ENCODE results near the gene ZNF385B.

DNA sequence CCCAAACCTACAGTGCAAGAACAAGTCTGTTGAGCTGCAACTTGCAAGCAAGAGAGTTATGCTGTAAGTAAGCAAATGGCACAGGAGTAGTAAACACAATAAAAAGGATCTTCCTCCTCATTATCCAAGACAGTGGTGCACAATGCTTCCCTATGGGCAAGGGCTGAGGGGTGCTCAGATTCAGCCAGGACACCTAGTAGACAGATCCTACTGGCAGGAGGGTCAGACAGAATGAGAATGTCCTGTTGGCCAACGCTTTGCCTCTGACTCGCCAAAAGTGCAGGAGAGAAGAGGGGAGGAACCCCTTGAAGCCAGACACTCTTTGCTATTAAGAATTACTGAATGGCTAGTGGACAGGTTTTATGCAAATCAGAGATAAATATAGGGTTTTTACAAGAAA lies 316.4 kb downstream of the ZNF385B start:
- TF ChIP-seq, protein P1, sequence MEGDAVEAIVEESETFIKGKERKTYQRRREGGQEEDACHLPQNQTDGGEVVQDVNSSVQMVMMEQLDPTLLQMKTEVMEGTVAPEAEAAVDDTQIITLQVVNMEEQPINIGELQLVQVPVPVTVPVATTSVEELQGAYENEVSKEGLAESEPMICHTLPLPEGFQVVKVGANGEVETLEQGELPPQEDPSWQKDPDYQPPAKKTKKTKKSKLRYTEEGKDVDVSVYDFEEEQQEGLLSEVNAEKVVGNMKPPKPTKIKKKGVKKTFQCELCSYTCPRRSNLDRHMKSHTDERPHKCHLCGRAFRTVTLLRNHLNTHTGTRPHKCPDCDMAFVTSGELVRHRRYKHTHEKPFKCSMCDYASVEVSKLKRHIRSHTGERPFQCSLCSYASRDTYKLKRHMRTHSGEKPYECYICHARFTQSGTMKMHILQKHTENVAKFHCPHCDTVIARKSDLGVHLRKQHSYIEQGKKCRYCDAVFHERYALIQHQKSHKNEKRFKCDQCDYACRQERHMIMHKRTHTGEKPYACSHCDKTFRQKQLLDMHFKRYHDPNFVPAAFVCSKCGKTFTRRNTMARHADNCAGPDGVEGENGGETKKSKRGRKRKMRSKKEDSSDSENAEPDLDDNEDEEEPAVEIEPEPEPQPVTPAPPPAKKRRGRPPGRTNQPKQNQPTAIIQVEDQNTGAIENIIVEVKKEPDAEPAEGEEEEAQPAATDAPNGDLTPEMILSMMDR (IDR thresholded peaks at IDR 0.05; ENCODE audit: low read length), result no peak
- TF ChIP-seq EZH2 (optimal IDR thresholded peaks at IDR 0.05; ENCODE audit: low read depth, low read length) (no peak), EZH2phosphoT487 (IDR thresholded peaks at IDR 0.05; ENCODE audit: low read length) (no peak)

Data from MM.1S (cell line).